ENCODE measurements around the gene COG8. TPM values are rescaled to one million over a fixed set of nuclear protein-coding genes. Genes with fewer than 3 reads are reported as not detected.

The COG8 gene
- total and polyA plus RNA-seq, 9 of the 15 experiments (the other 6 are each of a cell fraction or from before 2014, with no cell fraction given): 3.7 to 42.6 (median 30.1) TPM

- no peak for TF ChIP-seq BRF1 (IDR thresholded peaks at IDR 0.05; ENCODE audit: borderline replicate concordance, extremely low read depth, insufficient read length)
- TF ChIP-seq CTBP1 (IDR thresholded peaks at IDR 0.05; ENCODE audit: borderline replicate concordance): peak; percentile 89
- peak; percentile 68; the same call in 1 of the 2 replicates for TF ChIP-seq POLR2AphosphoS2 (IDR thresholded peaks at IDR 0.05; ENCODE audit: low read length)
- no peak for TF ChIP-seq CEBPZ (IDR thresholded peaks at IDR 0.05; ENCODE audit: borderline replicate concordance, low read depth, low read length)
- TF ChIP-seq EP400 (IDR thresholded peaks at IDR 0.05): peak; percentile 98
- peak; percentile 96 for TF ChIP-seq GTF2E2 (tag; IDR thresholded peaks at IDR 0.05)
- TF ChIP-seq TGIF2 (CRISPR knock-in tag; IDR thresholded peaks at IDR 0.05): no peak; the same call in 1 of the 2 replicates
- 0 out of 2 replicates have a peak, but pooled peaks have one; percentile 26 for TF ChIP-seq MIER1 (IDR thresholded peaks at IDR 0.05; ENCODE audit: low read depth)
- peak; percentile 96 for TF ChIP-seq PHF8 (IDR thresholded peaks at IDR 0.05; ENCODE audit: borderline replicate concordance, low read length)
- TF ChIP-seq ZHX1 (conservative IDR thresholded peaks at IDR 0.05; ENCODE audit: low read length): peak; percentile 82; the same call in 1 of the 2 replicates
- TF ChIP-seq SIRT6 (IDR thresholded peaks at IDR 0.05; ENCODE audit: low read depth, low read length): peak; percentile 83
- TF ChIP-seq ETV1 (tag; conservative IDR thresholded peaks at IDR 0.05; ENCODE audit: low read depth): peak; percentile 98
- TF ChIP-seq STAT5A (IDR thresholded peaks at IDR 0.05; ENCODE audit: borderline replicate concordance, low read length): peak; percentile 61; the same call in 1 of the 2 replicates
- TF ChIP-seq GTF3C2 (IDR thresholded peaks at IDR 0.05; ENCODE audit: borderline replicate concordance, extremely low read depth, insufficient read length): no peak
- peak; percentile 93 for TF ChIP-seq SUPT5H (IDR thresholded peaks at IDR 0.05)
- no peak for TF ChIP-seq ZNF695 (CRISPR knock-in tag; IDR thresholded peaks at IDR 0.05)
- peak; percentile 97 for TF ChIP-seq TAF1 (IDR thresholded peaks at IDR 0.05; ENCODE audit: control insufficient read depth, extremely low read depth, insufficient read depth, low read length, severe bottlenecking)
- peak; percentile 69; the same call in 1 of the 2 replicates for TF ChIP-seq CBX1 (IDR thresholded peaks at IDR 0.05; ENCODE audit: low read depth)
Observed at GRCh38 chr16:69339289-69340094, at the start of gene COG8, which contains the start of gene NIP7 (continued).

All from K562 (cell line).